Measurements from ENCODE around the gene DCP1B. TPM values are rescaled to one million over a fixed set of nuclear protein-coding genes. Genes with fewer than 3 reads are reported as not detected.

Gene DCP1B
- total and polyA plus RNA-seq, 2 of the 4 experiments (the other 2 are of a cell fraction) = 13.3 to 19.7 TPM

GRCh38 chr12:1932264-1932777 is 71.9 kb downstream of the DCP1B start:
- in situ Hi-C loops (cut with MboI; ENCODE audit: low sequenced_read_pairs) (no loop called here), intact Hi-C loops (cut with micrococcal nuclease) (no loop called here), dilution Hi-C loops (cut with HindIII; ENCODE audit: low sequenced_read_pairs, unreplicated experiment) (no loop called here)
- no peak overlapping the region for H3K56ac ChIP-seq (ENCODE audit: extremely low read depth, insufficient read depth, low read length)
- BruUV-seq (replicated peaks) = no TSS peak
- no peak overlapping the region for H3K9ac ChIP-seq (ENCODE audit: low read depth, low read length)
- no peak overlapping the region for H4K8ac ChIP-seq (ENCODE audit: low read depth in 2 of 2, low read length in 2 of 2)
- ChIA-PET CTCF (no interaction called here), POLR2A (ENCODE audit: unreplicated experiment) (no interaction called here)
- no peak overlapping the region for H4K91ac ChIP-seq (ENCODE audit: insufficient read depth, low read depth, low read length)
- no peak overlapping the region for H3K14ac ChIP-seq (replicated peaks; ENCODE audit: low read depth, low read length)
- no peak overlapping the region for H3K4me3 ChIP-seq (ENCODE audit: insufficient read depth, low read depth, low read length)
- H3K9me3 ChIP-seq (ENCODE audit: control insufficient read depth, insufficient read depth, low read length) = no peaks in the 10 kb centered on the region
- no peak overlapping the region for H4K5ac ChIP-seq (ENCODE audit: low read depth, low read length)
- no peak overlapping the region for H3K18ac ChIP-seq (ENCODE audit: low read depth, low read length)
- no peak for TF ChIP-seq RFX5 (IDR thresholded peaks at IDR 0.05; ENCODE audit: low read depth, low read length)
- no peak for TF ChIP-seq ELK1 (IDR thresholded peaks at IDR 0.05; ENCODE audit: borderline replicate concordance, low read depth, low read length)
- no peak for TF ChIP-seq CTCF (conservative IDR thresholded peaks at IDR 0.05; ENCODE audit: low read depth, low read length)
- TF ChIP-seq BHLHE40 (IDR thresholded peaks at IDR 0.05; ENCODE audit: low read depth, low read length) = no peak
- no peak for TF ChIP-seq FOS (IDR thresholded peaks at IDR 0.05; ENCODE audit: low read depth, low read length)
- no peak for TF ChIP-seq MAZ (IDR thresholded peaks at IDR 0.05; ENCODE audit: borderline replicate concordance, low read depth, low read length)
- TF ChIP-seq SMC3 (IDR thresholded peaks at IDR 0.05; ENCODE audit: low read depth, low read length) = no peak
- DNase-seq = no peak
- no peak overlapping the region; the same call in 1 of the 2 replicates for H2AK5ac ChIP-seq (ENCODE audit: low read depth, low read length)
- H3K27ac ChIP-seq (ENCODE audit: insufficient read depth, low read length) = no peak overlapping the region
- H3K9me1 ChIP-seq (ENCODE audit: insufficient read depth, low read length) = peaks cover 12% of the 10 kb centered on the region
- no peak overlapping the region for H2BK120ac ChIP-seq (ENCODE audit: low read depth, low read length)
- no peak overlapping the region for H2BK5ac ChIP-seq (ENCODE audit: low read depth, low read length, poor library complexity, severe bottlenecking)
- peak overlapping the region; percentile 3 for H2AK9ac ChIP-seq (replicated peaks; ENCODE audit: low read depth, low read length, poor library complexity)
- peak overlapping the region; percentile 56 for H2AFZ ChIP-seq (replicated peaks; ENCODE audit: low read length, poor library complexity)
- H3K4me2 ChIP-seq (ENCODE audit: low read depth, low read length) = no peak overlapping the region
- no peak overlapping the region for H3K4ac ChIP-seq (ENCODE audit: low read depth, low read length)
- peaks cover 3% of the 10 kb centered on the region; the same call in 1 of the 2 replicates for H4K20me1 ChIP-seq (ENCODE audit: insufficient read depth, low read length)
- H3K27me3 ChIP-seq (ENCODE audit: control insufficient read depth, insufficient read depth, low read length) = peaks cover 22% of the 10 kb centered on the region
- H3K36me3 ChIP-seq (ENCODE audit: control insufficient read depth, insufficient read depth, low read length) = peaks cover 1% of the 10 kb centered on the region; the same call in 1 of the 2 replicates
- no peak overlapping the region for H2BK20ac ChIP-seq (ENCODE audit: low read depth, low read length)
- no peak overlapping the region for H3K23ac ChIP-seq (ENCODE audit: low read depth, low read length)
- 60% methylated on average over 12 of the region's 16 CpGs; no CpG with 5 or more reads in 1 of the 2 experiments for WGBS, 2 experiments (ENCODE audit: extremely low coverage in 2 of 2, insufficient read length in 1 of 2)
- ATAC-seq (ENCODE audit: low read depth) = no peak
- H2BK15ac ChIP-seq (ENCODE audit: low read depth, low read length) = no peak overlapping the region
- H3K4me1 ChIP-seq (ENCODE audit: control insufficient read depth, insufficient read depth, low read length) = peaks cover 20% of the 10 kb centered on the region
- no peaks in the 10 kb centered on the region for H3K79me1 ChIP-seq (ENCODE audit: low read depth in 1 of 2, low read length in 2 of 2)
